Left colon (tissue), 2 donors: ENCODE data around the gene PYGO2. TPM values are rescaled to one million over a fixed set of nuclear protein-coding genes. Genes with fewer than 3 reads are reported as not detected.

ENCODE experiments used
- ATAC-seq: fragments of 200-7000 bp; cut with Tn5 transposase; one replicate; pipeline ENCODE4 v1.9.1; 2020; ENCODE audit warnings: mild to moderate bottlenecking, moderate library complexity
- DNase-seq, 2 donors: peaks; one replicate each; pipeline ENCODE4 v3.0.0-alpha.2; 2020
- intact Hi-C, 2 donors: fragments of 100-400 bp; cut with DNase I in 1 of 2; cut with micrococcal nuclease in 1 of 2; formaldehyde crosslinking; loops; one replicate each; pipeline versions ENCODE4 v1.11.2 to v1.14.0; 2022; cut with DNase I, micrococcal nuclease
- long read RNA-seq: library from polyadenylated mRNA; unstranded; transcript quantifications from one replicate; pipeline ENCODE4 v2.0.0, GENCODE V29; 2021
- total RNA-seq, 2 donors: library from RNA; stranded (reverse); fragmentation: NEBNext Ultra II Directional; extraction: Animal tissue kit (Norgen Biotek cat#: 25700); gene quantifications; one replicate each; pipeline ENCODE4 v1.2.1, GENCODE V29; 2021
- donor health status: DM: no; HTN: no; CAD: no.
- donor health status: DM: yes; HTN: yes; CAD: no.

PYGO2 gene, protein sequence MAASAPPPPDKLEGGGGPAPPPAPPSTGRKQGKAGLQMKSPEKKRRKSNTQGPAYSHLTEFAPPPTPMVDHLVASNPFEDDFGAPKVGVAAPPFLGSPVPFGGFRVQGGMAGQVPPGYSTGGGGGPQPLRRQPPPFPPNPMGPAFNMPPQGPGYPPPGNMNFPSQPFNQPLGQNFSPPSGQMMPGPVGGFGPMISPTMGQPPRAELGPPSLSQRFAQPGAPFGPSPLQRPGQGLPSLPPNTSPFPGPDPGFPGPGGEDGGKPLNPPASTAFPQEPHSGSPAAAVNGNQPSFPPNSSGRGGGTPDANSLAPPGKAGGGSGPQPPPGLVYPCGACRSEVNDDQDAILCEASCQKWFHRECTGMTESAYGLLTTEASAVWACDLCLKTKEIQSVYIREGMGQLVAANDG
- 10 to 100 TPM; 27.0 to 31.3 TPM for total RNA-seq
- long read RNA-seq, transcript PYGO2-202 (3 exons, 3,146 nt) = major isoform, 6 of 24 reads
- long read RNA-seq, partial matches to known transcripts = 0 of 24 reads
- long read RNA-seq, other reads (novel, unspliced or antisense) = 18 of 24 reads

DNA sequence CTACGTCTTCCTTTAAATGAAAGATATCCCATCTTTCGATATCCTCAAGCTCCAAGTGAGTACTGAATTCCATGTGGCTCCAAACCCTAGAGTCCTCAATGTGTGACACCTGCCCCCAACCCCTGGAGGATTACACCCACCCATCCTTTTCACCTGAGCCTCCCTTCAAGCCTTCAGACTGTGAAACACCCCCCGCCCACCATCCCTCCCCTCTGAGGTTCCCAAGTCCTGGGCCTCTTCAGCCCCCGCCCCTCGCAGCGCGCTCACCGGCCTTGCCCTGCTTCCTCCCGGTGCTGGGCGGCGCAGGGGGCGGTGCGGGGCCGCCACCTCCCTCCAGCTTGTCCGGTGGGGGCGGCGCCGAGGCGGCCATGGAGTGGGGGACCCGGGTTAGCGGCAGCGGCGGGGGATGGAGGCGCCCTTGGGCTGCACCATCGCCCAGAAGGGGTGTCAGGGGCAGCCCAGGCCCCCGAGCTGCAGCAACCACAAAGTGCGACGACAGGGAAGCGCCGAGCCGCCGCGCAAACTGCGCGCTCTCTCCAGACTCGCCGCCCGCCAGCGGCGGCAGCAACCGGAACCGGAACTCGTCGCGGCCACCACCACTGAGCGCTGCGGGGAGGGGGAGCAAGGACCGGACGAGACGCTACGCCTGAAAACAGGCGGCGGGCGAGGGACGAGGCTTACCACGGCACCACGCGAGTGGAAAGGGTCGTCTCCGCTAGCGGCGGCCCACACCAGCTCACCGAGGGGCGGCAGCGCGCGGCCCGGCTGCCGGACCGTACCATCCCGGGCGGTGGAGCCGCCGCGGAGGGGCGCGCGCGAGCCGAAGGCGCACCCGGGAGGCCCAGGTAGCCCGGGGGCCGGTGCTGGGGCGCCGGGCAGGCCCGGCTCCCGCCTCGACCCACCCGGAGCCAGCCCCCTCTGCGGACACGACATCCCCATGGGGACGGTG, at the start of gene PYGO2:
Gene PYGO2 (minus strand): TSS at position 576 of the 949 bp plus-strand sequence. CDS start 206 bp downstream, at position 370.
- DNase-seq (peak; percentile 83 to 90), ATAC-seq (peak; percentile 86)
- intact Hi-C loops = loop anchor here in 1 of 2 donors (10.0 kb wide), 1 partner anchor 53 kb away; no protein-coding TSS in a partner anchor

DNA sequence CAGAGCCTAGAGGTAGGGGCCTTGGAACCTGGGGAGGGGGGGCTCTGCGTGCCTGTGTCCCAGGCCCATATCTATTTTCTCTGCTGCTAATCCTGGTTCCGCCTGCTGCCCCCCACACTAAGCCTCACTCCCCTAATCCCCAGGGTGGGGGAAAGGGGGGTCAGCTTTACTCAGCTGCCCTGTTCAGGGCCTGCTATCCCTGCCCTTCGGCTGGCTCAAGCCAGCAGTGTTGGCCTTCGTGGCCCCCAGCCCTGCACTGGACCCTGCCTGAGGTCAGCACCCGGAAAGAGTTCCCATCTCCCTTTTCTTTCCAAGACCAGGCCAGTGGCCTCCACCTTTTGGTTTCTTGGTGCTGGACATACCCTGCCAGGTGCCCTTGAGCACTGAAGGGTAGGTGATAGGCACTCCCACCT, 49.4 kb upstream of the PYGO2 start:
- no peak for DNase-seq
- intact Hi-C loops = loop anchor here in 1 of 2 donors (10.0 kb wide), 1 partner anchor 46 kb away; the partner anchor contains the start of gene PYGO2
- no peak for ATAC-seq

DNA sequence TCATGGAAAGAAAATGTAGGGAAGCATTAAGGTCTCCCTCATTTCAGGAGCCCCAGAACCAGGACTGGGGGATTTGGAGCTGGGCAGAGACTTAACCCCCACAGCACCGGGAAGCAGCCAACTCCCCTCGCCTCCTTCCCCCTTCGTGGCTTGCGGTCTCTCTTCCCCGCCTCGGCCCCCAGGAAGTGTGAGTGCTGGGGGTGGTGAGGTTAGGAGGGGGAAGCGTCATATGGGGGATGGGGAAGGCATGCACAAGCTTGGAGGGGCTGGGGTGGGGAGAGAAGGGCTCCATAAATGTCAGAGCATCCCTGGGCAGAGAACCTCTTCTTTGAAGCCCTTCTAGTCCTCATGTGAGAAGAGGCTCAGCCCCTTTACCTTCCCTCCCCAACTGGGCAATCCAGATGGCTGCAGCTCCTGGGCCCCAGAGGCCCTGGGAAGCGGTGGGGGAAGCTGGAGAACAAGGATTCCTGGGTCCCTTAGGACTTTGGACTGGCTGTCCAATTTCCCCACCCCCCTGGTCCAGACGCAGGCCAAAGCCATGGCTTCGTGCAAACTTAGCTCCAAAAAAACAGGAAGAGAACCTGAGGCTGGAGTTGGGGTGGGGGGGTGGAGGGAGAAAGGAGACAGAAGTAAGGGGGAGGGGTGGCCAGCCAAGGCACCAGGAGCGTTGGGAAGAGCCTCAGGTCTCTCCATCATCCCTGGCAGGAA, 48.8 kb upstream of the PYGO2 start:
- DNase-seq (peak in 1 of 2 donors; percentile 42), ATAC-seq (no peak)
- intact Hi-C loops = loop anchor here in 1 of 2 donors (10.0 kb wide), 1 partner anchor 46 kb away; the partner anchor contains the start of gene PYGO2

DNA sequence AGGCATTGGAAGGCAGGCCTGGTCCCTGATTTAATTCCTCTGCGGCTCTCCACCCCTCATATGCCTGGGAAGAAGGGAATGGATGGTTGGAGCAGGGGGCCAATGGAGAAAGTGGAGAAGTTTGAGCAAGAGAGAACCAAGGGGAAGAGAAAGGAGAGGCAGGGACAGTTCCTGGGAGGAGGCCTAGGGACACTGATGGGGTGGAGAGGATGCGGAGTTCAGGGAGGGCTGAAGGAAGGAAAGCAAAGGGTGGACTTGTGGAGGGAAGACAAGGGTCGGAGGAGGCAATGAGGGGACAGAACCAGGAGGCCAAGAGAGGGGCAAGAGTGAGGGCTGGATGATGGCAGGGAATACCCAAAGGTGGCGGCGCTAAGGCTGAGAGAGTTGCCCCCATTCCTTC, 48.2 kb upstream of the PYGO2 start:
- intact Hi-C loops = loop anchor here in 1 of 2 donors (10.0 kb wide), 1 partner anchor 45 kb away; the partner anchor contains the start of gene PYGO2
- no peak for DNase-seq
- ATAC-seq = no peak

DNA sequence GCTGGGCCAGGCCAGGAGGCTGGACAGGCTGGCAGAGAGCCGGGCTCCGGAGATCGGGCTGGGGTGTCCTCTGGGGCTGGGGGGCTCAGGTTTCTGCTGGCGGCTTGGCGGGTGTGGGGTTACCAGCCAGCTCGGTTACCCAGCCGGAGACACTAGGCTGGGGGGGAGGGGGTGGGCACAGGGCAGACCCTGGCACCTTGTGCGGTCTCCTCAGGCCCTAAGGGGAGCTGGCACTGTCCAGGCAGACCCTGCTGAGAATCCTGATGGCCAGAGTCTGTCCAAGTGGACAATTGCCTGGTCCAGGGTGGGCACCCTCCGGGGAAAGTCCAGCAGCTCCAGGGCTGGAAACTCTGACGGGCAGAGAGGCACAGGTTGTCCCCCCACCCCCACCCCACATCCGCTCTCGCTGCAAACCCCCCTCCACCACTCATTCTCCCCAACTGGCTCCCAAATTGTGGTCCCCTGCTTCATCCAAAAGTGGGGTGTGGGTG, 47.7 kb upstream of the PYGO2 start:
- intact Hi-C loops = no loop called here
- DNase-seq (no peak), ATAC-seq (no peak)

DNA sequence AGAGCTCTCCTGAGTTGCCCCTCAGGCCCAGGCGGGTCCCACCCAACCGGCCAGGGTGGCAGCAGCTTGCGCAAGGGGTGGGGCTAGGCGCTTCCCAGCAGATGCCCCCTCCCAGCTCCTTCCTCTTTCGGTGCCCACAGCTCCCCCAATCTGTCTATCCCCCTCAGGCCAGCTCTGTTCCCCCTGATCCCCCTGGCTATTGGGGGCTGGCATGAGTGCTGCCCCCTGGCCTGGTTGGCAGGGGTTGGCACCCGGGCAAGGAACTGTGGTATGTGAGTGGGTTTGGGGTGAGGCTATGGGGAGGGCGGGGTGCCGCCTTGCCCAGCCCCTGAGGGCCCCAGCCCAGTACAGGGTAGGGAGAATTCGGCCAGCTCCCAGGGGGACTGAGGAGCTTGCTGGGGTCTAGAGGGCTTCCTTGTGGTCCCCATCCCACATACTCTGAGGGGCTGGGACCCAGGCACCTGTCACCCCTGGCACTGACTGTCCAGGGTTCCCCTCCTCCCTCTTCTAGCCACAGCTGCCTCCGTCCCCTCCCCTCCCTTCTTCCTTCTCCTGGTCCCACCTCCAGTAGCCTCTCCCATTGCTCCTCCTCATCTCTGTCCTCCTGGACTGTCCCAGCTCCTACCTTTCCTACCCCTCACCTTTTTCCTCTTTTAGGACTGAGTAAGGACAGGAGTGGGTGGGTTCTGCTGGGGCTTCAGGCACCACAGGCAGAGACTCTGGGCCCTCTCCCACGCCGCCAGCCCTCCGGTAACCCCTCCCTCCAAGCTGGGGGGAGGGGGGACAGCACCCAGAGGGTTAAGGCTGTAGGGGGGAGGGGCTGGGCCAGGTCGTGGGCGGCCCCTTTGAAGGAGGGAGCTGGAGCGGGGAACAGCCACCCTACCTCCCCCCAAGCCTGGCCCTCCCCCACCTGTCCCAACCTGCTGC, 46.7 kb upstream of the PYGO2 start:
- intact Hi-C loops = no loop called here

DNA sequence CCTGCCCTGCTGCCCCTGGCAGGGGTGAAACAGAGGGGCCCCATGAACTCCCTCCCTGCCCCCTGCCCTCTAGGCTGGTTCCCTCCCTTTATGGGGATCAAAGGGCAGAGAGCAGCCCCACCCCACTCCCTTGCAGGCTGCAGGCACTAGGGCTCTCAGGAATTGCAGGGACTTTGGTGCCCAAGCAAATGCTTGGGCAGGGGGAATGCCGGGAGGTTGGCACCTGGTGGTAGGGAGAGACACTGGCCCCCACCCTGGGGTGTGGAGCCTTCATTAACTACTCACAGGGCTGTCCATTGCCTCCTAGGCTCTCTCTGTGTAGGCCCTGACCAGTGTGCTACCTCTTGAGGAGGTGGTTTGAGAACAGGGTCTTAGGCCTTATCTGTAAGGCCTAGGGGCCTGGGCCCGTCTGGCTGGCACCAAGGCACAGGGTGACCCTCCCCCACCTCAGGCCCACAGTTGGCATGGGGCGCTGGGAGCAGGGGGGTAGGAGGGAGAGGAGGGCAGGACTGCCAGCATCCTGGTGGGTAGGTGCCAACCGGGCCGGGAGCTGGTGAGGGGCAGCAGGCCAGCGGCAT, 45.8 kb upstream of the PYGO2 start:
- ATAC-seq = peak; percentile 56
- DNase-seq = peak; percentile 81 to 94
- intact Hi-C loops = no loop called here

More for the DNA sequence above, 46.7 kb upstream of the PYGO2 start:
- DNase-seq (peak; percentile 63 to 81), ATAC-seq (peak; percentile 39)

DNA sequence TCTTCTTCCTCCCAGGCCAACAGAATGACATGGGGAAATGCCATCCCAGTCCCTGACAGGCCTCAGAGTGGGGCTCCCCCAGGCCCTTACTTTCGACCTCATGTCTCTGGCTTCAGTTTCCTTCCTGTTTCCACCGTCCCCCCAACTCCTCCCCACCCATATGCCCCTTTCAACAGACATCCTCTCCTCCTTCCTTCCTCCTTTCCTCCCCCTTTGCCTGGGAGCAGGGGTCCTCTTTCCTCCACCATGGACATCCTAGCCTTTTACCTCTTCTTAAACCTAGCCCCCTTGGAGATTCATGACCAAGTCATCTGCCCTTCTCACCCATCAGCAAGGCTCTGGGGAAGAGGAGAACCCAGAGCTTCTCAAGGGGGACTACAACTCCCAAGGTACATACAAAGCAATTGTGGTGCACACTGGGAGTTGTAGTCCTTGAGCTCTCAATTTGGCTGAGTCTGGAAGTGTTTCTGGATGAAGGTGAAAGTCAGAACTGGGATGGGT, 45.1 kb upstream of the PYGO2 start:
- intact Hi-C loops = no loop called here
- ATAC-seq = no peak
- DNase-seq = peak; percentile 22 to 47

DNA sequence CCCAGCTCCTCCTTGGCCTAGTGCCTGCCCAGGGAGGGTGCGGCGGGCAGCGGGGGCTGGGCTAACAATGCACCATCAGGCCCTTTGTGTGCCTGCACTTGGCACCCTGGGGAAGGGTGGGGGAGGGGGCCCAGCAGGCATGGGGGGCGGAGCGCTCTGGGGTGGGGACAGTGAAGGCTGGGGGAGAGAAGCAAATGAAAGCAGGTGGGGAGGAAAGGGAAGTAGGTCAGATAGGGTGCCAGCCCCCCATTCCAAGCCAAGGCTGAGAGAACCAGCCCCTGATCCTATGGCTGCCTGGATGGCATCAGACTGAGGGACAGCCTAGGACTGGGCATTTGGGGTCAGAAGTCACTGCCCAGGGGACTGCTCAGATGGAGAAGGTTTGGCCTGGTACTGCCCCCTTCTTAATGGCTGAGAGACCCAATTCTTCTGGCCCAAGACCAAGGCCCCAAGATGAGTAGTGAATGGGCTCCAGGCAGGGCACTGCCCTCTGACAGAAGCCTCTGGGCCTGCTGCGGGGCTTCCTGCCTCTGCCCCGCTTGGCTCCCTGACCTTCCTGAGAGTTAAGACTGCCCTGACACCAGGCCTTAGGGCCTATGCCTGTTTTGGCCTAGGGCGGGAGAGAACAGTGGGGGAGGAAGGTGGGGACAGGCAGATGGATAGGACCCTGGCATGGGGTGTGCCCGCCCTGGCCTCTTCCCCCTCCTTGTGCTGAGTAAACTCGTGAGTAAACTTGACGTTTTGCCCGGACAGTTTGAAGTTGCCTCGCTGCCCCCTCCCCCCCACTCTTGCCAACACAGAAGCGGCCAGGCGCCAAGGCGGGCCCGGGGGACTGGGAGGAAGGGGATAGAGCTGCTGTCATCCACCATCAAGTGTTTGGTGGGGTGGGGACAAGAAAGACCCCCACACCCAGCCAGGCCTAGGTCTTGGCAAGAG, 43.8 kb upstream of the PYGO2 start:
- ATAC-seq (peak; percentile 20), DNase-seq (peak; percentile 88 to 90)
- intact Hi-C loops = no loop called here

DNA sequence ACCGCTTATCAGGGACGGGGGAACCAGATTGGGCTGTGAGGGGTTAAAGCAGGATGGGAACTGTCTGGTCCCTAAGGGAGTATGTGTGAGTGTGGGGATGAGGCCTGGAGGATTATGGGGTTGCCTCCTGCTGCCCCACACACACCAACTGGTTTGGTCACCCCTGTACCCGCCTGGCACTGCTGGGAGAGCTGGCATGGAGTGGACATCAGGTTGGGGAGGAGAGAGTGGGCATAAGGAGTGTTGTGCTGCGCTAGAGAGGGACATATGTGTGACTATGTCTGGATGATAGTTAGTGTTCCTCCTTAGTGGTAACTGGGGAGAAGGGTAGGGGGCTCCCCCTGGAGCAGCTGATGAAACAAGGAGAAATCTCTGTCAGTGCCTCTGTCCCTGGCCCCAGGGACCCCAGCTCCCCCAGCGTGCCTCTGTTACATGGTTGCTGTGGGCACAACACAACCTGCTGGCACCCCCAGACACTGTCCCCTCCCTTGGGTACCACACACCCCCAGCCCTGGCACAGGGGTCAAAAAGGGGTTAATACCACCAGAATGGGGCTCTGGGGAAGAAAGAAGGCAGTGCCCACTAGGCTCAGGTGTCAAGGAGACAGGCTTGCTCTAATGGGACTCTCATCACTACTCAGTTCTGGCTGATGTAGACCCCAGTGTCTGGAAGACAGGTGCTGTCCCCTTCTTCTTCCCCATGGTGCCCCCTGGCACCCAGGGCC, 42.9 kb upstream of the PYGO2 start:
- DNase-seq = peak; percentile 34 to 48
- intact Hi-C loops = no loop called here
- ATAC-seq = no peak

DNA sequence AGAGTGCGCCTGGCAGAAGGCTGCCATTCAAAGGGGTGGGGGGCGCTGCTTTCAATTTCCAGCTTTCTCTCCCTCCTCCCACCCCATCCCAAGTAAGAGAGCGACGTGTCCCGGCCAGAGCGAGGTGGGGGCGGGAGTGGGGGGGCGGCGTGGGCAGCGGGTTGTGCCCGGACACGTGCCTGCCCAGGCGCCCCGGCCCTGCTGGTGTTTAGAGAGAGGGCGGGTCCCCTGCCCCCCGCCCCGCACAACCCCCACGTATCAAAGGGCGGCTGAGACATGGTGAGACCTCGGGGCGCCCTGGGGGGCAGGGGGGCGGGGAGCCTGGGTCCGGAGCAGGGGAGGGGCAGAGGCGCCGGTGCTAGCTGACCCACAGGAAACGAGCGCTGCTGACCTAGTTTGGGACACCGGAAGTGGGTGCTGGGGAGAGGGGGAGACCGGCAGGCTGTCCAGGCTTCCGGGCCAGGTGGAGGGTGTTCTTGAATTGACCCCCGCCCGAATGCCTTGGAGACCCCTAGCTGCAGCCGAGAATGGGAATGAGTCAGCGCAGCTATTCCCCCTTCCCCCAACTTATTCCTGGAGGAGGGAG, 42.3 kb upstream of the PYGO2 start:
- DNase-seq (peak; percentile 76 to 88), ATAC-seq (peak; percentile 0)
- intact Hi-C loops = no loop called here

DNA sequence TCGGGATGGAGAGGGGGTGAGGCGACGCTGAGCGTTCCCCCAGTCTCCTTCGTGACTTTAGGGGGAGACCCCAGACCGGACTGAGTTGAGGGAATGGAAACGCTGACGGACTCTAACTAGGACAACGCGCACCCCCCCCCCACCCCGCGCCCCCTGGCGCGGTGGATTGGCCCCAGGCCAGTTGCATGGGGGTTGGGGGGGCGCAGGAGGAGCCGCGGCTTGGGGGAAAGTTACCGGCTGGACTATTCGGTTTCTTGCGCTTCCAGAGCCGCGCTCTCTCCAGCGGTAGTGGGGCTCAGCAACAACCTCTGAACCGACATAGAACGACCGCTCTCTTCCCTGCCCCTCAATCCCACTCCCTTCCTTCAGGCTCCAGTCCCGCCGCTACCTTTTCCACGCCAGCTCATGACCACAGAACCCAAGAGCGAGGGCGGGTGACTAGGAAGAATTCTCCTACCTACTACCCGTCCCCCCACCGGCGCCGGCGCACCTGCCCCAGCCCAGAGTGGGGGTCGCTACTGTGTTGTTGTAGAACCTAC, 41.7 kb upstream of the PYGO2 start:
- intact Hi-C loops = no loop called here
- DNase-seq = peak in 1 of 2 donors; percentile 59
- no peak for ATAC-seq

DNA sequence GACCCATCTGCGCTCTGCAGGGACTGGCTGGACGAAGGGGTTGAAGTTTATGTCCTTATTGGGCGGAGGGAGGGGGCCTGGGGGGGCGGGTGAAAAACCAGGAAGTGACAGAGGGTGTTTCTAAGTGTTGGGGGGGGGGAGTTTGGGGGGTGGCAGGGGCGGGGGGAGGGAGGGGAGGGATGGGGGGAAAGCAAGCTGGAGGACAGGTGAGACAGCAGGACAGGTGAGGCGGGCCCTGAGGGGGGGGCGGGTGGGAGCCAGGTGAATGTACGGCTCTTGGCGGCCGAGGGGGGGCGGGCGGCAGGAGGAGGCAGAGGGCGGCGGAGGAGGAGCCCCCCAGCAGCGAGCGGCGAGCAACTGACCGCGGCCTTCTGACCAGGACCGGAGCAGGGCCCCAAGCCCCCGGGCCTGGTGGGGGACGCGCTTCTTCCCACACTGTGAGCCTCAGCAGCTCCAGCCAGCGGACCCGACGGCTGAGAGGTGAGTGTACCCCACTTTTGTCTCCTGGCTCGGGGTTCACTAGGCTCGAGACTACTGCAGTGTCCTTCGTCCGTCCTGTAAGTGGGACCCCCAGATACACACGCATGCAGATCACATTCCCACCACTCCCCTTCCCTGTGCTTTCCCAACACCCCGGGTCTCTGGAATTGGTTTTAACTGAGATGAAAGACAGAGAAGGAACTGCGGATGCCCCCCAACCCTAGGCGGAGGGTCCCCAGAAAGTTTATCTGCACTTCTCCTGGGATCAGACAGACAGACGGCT, 41.1 kb upstream of the PYGO2 start, which contains the start of gene ZBTB7B:
Gene ZBTB7B (plus strand): TSS at position 339 of the 763 bp plus-strand sequence. CDS start 11,859 bp downstream, outside the sequence.
- peak; percentile 63 to 75 for DNase-seq
- intact Hi-C loops = no loop called here

More for the DNA sequence above, 41.1 kb upstream of the PYGO2 start, which contains the start of gene ZBTB7B:
- ATAC-seq = peak; percentile 9
